ENCODE data around the gene CHMP4A.
"Not testable (repeated sequence)": the region's sequence is repeated elsewhere in the genome, so short reads cannot be mapped to it uniquely, and the experiment has no call there.

The CHMP4A gene

GRCh38 chr14:24231263-24232120 is 18.2 kb upstream of the CHMP4A start:
- TF ChIP-seq MAX (IDR thresholded peaks at IDR 0.05; ENCODE audit: low read depth, low read length) (no peak), MYC (IDR thresholded peaks at IDR 0.05; ENCODE audit: low read depth, low read length) (no peak), CTCF (IDR thresholded peaks at IDR 0.05; ENCODE audit: low read depth, low read length) (no peak), POLR2A (IDR thresholded peaks at IDR 0.05; ENCODE audit: extremely low read depth, insufficient read length) (no peak)
- H3K4me3 ChIP-seq (ENCODE audit: low read depth, low read length) = peak overlapping the region; percentile 84
- peak; percentile 30 for DNase-seq (ENCODE audit: low read depth)

- TF ChIP-seq MAX (IDR thresholded peaks at IDR 0.05; ENCODE audit: low read depth, low read length) = no peak
- no peak for TF ChIP-seq MYC (IDR thresholded peaks at IDR 0.05; ENCODE audit: low read depth, low read length)
- no peak for TF ChIP-seq CTCF (IDR thresholded peaks at IDR 0.05; ENCODE audit: low read depth, low read length)
- no peak for TF ChIP-seq POLR2A (IDR thresholded peaks at IDR 0.05; ENCODE audit: extremely low read depth, insufficient read length)
- no peak overlapping the region for H3K4me3 ChIP-seq (ENCODE audit: low read depth, low read length)
- no peak for DNase-seq (ENCODE audit: low read depth)
Observed at GRCh38 chr14:24228902-24229301, 15.6 kb upstream of the CHMP4A start.

GRCh38 chr14:24226473-24226872 is 13.2 kb upstream of the CHMP4A start:
- no peak for DNase-seq (ENCODE audit: low read depth)
- no peak for TF ChIP-seq POLR2A (IDR thresholded peaks at IDR 0.05; ENCODE audit: extremely low read depth, insufficient read length)
- no peak for TF ChIP-seq CTCF (IDR thresholded peaks at IDR 0.05; ENCODE audit: low read depth, low read length)
- TF ChIP-seq MYC (IDR thresholded peaks at IDR 0.05; ENCODE audit: low read depth, low read length) = no peak
- TF ChIP-seq MAX (IDR thresholded peaks at IDR 0.05; ENCODE audit: low read depth, low read length) = no peak

GRCh38 chr14:24224618-24225071 is 11.4 kb upstream of the CHMP4A start:
- no peak overlapping the region for H3K4me3 ChIP-seq (ENCODE audit: low read depth, low read length)
- DNase-seq (ENCODE audit: low read depth) = no peak
- no peak for TF ChIP-seq CTCF (IDR thresholded peaks at IDR 0.05; ENCODE audit: low read depth, low read length)

More at GRCh38 chr14:24226473-24226872, 13.2 kb upstream of the CHMP4A start:
- H3K4me3 ChIP-seq (ENCODE audit: low read depth, low read length) = no peak overlapping the region

GRCh38 chr14:24222987-24223386 is 9.7 kb upstream of the CHMP4A start:
- not testable (repeated sequence) for DNase-seq (ENCODE audit: low read depth)

GRCh38 chr14:24219521-24219920 is 6.2 kb upstream of the CHMP4A start:
- TF ChIP-seq CTCF (IDR thresholded peaks at IDR 0.05; ENCODE audit: low read depth, low read length) (no peak), MYC (IDR thresholded peaks at IDR 0.05; ENCODE audit: low read depth, low read length) (no peak), POLR2A (IDR thresholded peaks at IDR 0.05; ENCODE audit: extremely low read depth, insufficient read length) (no peak), MAX (IDR thresholded peaks at IDR 0.05; ENCODE audit: low read depth, low read length) (no peak)
- H3K4me3 ChIP-seq (ENCODE audit: low read depth, low read length) = no peak overlapping the region
- DNase-seq (ENCODE audit: low read depth) = no peak

More at GRCh38 chr14:24222987-24223386, 9.7 kb upstream of the CHMP4A start:
- not testable (repeated sequence) for H3K4me3 ChIP-seq (ENCODE audit: low read depth, low read length)
